Kidney epithelial cell (primary cell): ENCODE results near the gene DCTN1. TPM values are rescaled to one million over a fixed set of nuclear protein-coding genes. Genes with fewer than 3 reads are reported as not detected.
"Not testable (repeated sequence)": the region's sequence is repeated elsewhere in the genome, so short reads cannot be mapped to it uniquely, and the experiment has no call there.

Source experiments
- DNase-seq: peaks from one replicate; pipeline ENCODE4 v3.0.0-alpha.2; 2010; ENCODE audit warnings: low read depth
- H3K27me3 ChIP-seq: 2 replicates; pipeline ENCODE4 v1.6.0; 2011; ENCODE audit warnings: low read length; ENCODE audit not compliant: control insufficient read depth, insufficient read depth
- H3K36me3 ChIP-seq: 2 replicates; pipeline ENCODE4 v1.5.1; 2011; ENCODE audit warnings: low read length; ENCODE audit not compliant: control insufficient read depth, insufficient read depth
- H3K4me3 ChIP-seq: 2 replicates; pipeline ENCODE4 v1.5.1; 2011; ENCODE audit warnings: low read depth, mild to moderate bottlenecking, control low read depth, low read length
- total RNA-seq: library from RNA; depleted of rRNA; stranded (reverse); fragments of >200 nt; gene quantifications from 2 replicates; pipeline ENCODE4 v1.2.3, GENCODE V29; 2015
- TF ChIP-seq, protein P1 (sequence below): IDR thresholded peaks from 2 replicates; pipeline ENCODE4 v1.5.1; 2011; ENCODE audit warnings: mild to moderate bottlenecking, moderate library complexity, low read length, control low read depth, inconsistent platforms; ENCODE audit not compliant: insufficient read depth, poor library complexity, severe bottlenecking

The DCTN1 gene
- total RNA-seq, 1 donor from 2014 or later, result 129 TPM

DNA sequence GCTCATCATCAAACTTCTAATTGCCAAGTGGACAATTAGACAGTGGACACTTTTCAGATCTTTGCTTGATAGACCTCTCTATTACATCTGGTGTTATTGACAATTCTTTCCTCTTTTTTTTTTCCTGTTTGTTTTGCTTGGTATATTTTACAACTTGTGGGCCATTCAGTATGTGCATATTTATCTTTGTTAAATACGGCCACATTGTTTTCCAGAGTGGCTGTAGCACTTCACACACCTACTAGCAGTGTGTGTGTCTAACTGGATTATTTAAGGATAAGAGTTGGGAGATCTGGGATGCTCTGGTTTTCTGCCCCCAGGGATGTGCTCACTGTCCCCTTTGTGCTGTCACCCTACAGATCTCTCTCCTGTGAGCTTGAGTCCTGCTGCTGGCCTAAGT, 32.8 kb downstream of the DCTN1 start:
- Histone ChIP-seq H3K4me3 (no peak overlapping the region), H3K27me3 (peaks cover 2% of the 10 kb centered on the region), H3K36me3 (no peaks in the 10 kb centered on the region)
- no peak for DNase-seq
- TF ChIP-seq, protein P1, sequence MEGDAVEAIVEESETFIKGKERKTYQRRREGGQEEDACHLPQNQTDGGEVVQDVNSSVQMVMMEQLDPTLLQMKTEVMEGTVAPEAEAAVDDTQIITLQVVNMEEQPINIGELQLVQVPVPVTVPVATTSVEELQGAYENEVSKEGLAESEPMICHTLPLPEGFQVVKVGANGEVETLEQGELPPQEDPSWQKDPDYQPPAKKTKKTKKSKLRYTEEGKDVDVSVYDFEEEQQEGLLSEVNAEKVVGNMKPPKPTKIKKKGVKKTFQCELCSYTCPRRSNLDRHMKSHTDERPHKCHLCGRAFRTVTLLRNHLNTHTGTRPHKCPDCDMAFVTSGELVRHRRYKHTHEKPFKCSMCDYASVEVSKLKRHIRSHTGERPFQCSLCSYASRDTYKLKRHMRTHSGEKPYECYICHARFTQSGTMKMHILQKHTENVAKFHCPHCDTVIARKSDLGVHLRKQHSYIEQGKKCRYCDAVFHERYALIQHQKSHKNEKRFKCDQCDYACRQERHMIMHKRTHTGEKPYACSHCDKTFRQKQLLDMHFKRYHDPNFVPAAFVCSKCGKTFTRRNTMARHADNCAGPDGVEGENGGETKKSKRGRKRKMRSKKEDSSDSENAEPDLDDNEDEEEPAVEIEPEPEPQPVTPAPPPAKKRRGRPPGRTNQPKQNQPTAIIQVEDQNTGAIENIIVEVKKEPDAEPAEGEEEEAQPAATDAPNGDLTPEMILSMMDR, result no peak

DNA sequence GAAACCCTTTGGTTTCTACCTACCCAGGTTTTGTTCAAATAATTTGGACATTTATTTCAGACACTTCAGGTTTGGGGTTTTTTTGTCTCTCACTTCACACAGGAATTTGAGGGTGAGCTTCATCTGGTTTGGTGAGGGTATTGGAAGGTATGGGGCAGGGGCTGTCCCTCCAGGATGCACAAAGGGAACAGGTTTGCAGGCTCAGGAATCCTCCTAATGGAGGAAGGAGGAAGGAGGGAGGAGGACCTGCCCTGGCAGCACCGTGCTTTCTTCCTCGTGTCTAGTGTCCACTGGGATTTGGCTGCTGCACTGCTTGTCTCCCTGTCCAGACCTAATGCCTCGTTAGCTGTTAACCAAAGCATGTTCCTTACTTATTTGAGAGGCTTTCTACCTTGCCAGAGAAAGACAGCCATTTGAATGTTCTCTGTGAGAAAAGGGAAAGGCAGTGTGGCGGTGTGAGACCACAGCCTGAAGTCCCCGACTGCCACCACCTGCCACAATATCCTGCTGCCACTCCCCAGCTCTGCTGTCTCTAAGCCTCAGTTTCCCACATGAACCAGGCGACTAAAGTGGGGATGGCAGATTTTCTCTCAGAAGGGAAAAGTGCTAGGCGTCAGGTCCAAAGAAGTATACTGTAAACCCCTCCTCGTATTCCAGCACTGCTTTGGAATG, 34.7 kb downstream of the DCTN1 start:
- Histone ChIP-seq H3K36me3 (no peaks in the 10 kb centered on the region), H3K4me3 (no peak overlapping the region), H3K27me3 (peaks cover 2% of the 10 kb centered on the region)
- TF ChIP-seq, protein P1, result no peak
- no peak for DNase-seq

DNA sequence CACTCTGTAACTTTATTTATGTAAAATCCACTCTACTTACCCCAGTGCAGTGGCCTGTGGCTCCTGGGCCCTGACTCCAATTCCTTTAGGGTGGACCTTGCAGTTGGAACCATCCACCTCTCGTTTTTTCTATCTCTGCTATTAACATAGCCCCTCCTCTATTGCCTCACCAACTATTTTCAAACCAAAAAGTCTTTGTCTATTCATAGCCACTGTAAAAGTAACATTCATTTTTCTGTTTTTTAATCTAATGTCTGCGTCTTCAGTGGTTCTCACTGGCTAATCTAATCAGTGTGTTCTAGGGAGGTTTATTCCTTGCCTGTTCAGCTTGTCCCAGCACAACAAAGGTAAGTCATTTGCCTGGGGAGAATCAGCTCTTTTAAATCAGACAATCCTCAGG, 36.8 kb downstream of the DCTN1 start, which contains the start of gene SLC4A5:
Gene SLC4A5 (minus strand): TSS at position 101 of the 400 bp plus-strand sequence. CDS start 28,393 bp downstream, outside the sequence.
- H3K36me3 ChIP-seq, result no peaks in the 10 kb centered on the region
- DNase-seq, result no peak
- no peak within 1 kb of the TSS for H3K4me3 ChIP-seq
- TF ChIP-seq, protein P1, result no peak
- peaks cover 2% of the 10 kb centered on the region for H3K27me3 ChIP-seq

DNA sequence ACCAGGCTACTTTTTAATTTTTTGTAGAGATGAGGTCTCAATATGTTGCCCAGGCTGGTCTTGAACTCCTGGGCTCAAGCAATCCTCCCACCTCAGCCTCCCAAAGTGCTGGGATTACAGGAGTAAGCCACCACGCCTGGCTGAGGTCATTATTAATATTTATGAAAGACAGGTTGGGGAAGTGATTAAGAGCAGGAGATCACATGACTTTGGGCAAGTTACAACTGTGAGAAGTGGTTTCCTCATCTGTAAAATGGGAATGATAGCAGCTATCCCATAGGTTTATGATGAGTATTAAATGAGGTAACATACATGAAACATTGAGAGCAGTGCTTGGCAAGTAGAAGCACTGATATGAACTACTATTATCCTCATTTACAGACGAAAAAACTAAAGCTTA, 43.9 kb downstream of the DCTN1 start:
- H3K4me3 ChIP-seq, DNase-seq, H3K27me3 ChIP-seq, H3K36me3 ChIP-seq: not testable (repeated sequence)

DNA sequence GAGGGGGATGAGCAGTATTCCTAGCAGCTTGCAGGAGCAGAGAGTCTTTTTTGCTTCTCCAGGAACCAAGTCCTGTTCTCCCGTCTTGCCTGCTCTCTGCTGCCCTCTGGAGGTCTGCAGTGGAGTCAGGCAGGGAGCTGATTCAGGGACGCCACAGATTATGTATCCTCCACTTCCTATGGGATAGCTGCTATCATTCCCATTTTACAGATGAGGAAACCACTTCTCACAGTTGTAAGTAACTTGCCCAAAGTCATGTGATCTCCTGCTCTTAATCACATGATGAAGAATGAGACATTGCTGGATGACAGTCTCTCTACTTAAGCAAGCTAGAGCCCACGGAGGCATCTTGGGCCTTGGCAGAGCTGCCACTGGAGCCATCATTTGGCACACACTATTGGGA, 45.2 kb downstream of the DCTN1 start:
- TF ChIP-seq, protein P1, result peak; percentile 93
- Histone ChIP-seq H3K4me3 (no peak overlapping the region), H3K27me3 (no peaks in the 10 kb centered on the region), H3K36me3 (peaks cover 1% of the 10 kb centered on the region)
- DNase-seq, result peak; percentile 34

DNA sequence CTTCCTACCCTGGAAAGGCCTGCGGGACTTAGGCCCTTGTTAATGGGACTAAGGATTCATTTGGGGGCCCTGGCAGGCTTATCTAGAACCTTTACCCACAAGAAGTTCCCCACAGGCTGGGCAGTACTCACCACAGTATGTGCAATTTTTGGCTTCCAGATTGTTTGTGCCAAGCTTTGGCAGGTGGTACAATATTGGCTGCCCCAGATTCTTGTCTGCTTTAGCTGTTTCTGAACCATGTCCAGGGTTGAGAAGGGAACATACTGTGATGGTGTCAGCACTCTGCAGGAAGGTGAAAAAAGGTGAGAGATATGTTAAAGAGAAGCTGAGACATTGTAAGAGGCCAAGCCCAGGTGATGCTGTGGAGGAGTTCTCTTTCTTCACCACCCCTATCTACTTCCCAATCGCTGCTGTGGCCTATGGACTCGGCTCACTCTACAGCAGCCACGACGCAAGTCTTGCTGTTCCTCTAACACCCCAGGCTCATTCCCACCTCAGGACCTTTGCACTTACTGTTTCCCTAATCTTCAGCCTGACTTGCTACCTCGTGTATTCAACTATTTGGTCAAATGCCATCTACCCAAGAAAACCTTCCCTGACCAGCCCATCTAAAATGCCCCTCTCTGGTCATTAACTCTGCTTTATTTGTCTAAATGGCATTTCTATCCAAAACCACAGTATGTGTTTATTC, 46.1 kb downstream of the DCTN1 start:
- Histone ChIP-seq H3K27me3 (no peaks in the 10 kb centered on the region), H3K4me3 (no peak overlapping the region), H3K36me3 (peaks cover 1% of the 10 kb centered on the region)
- TF ChIP-seq, protein P1, result no peak
- DNase-seq, result no peak
